Stimulated activated CD4-positive, alpha-beta T cell treated with anti-CD3 and anti-CD28 coated beads, Interleukin-2, amount 100 ng/mL, for 4 hours (primary cell): ENCODE data around the gene PRODH2.
"Not testable (repeated sequence)": the region's sequence is repeated elsewhere in the genome, so short reads cannot be mapped to it uniquely, and the experiment has no call there.

Experiments
- DNase-seq: peaks from one replicate; pipeline ENCODE4 v3.0.0-alpha.2; 2020; ENCODE audit warnings: low read depth

Gene PRODH2

DNA sequence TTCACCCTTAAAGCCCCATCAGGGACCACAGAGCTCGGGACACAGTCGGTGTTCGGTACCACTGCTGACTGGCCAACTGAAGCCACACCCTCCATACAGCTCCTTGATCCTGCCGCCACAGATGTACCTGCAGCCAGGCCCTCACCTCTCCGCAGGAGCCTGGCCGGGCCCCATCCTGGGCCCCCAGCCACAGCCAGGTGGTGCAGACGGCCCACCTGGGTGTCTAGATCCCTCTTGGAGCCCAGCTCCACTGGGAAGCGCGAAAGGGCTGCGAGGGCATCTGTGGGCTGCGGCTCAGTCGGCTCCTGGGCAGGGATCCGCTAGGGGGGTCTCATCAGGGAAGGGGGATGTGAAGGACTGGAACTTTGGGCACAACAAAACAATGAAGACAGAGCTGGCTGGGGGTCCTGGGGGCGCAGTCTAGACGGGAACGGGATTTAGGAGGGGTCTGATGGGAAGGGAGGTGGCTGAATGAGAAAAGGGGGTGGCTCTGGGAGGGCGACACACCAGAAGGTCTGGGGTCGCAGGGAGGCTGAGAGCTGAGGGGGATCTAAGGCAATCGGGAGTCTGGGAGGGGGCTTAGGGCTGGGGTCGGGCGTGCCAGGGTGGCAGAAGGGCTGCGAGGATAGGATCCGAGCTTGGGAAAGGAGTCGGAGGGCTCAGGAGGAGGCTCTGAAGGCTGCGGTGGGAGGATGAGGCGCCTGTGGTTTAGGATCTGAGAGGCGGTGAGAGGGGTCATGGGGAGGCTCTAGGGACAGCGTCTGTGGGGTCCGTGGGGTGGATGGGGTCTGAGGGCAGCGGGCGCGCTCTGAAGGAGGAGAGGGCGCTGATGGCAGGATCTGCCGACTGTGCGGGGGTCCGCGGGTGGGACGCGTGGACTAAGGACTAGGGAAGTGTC, 15.8 kb downstream of the PRODH2 start:
- no peak for DNase-seq

DNA sequence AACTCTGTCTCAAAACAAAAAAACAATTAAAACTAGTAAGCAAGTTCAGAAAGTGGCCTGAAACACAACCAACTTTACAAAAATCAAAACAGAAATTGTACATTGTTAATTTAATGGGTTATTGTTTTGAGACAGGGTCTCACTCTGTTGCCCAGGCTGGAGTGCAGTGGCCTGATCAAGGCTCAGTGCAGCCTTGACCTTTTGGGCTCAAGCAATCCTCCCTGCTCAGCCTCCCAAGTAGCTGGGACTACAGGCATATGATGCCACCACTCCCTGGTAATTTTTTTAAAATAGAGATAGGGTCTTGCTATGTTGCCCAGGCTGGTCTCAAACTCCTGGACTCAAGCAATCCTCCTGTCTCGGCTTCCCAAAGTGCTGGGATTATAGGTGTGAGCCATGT, 17.1 kb downstream of the PRODH2 start:
- DNase-seq, result not testable (repeated sequence)

DNA sequence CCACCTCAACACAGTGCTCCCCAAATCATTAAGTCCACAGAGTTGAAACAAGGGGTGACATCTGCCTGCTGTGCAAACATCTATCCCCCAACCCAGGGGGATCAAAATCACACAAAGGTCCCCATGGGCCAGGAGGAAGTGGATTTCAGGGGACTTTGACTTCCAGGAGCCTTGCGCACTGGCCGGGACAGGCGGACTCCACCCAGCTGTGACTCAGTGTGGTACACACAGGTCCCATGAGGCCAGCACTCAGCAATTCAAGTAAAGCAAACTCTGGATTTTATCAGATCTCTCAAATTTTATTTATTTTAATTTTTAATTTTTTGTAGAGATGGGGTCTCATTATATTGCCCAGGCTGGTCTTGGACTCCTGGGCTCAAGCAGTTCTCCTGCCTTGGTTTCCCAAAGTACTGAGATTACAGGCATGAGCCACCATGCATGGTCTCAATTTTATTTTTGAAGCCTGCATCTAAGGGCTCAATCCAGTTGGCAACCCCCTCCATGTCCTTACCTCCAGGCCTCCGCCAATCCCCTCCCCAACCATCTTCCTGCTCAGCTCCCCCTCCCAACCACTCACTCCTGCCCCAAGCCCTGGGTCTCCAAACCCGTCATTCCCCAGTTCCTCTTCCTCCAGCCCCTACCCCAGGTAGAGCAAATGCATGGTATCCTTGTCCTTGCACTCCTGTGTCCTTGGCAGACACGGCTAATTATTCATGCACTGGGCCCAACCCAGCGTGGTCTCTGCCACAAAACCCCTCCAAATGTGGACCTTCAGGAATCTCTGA, 19.1 kb downstream of the PRODH2 start:
- no peak for DNase-seq

DNA sequence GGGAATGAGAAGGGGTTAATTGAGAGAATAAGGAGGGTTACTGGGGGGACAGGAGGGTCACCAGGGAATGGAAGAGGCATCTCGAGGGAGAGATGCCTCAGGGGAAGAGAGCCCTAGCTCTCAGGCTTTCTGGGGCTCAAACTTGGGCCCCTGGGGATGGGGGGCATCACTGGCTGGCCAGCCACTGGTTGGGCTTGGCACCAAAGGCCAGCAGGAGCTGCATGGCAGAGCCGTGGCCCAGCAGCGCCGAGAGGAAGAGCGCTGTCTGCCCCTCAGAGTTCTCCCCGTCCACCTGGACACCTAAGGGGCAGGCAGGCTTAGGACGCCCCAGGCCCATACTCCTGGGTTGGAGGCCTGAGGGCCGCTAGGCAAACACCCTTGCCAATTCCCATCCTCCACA, 19.8 kb downstream of the PRODH2 start:
- no peak for DNase-seq

DNA sequence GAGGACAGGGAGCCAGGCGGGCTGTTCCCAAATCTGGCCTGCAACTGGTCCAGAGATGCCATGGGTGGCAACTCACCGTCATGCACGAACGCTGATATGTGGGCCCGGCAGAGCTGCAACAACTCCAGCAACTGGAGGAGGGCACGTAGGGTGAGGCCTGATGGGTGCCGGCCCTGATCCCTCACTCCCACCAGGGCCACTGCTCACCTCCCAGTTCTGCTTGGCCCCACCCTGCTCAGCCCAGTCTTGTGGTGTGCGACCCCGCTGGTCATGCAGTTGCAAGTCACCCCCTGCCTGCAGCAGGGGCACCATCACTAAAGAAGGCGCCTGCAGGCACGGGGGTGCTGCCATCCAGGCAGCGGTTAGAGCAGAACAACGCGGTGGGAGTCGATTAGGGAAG, 20.3 kb downstream of the PRODH2 start:
- DNase-seq, result no peak

DNA sequence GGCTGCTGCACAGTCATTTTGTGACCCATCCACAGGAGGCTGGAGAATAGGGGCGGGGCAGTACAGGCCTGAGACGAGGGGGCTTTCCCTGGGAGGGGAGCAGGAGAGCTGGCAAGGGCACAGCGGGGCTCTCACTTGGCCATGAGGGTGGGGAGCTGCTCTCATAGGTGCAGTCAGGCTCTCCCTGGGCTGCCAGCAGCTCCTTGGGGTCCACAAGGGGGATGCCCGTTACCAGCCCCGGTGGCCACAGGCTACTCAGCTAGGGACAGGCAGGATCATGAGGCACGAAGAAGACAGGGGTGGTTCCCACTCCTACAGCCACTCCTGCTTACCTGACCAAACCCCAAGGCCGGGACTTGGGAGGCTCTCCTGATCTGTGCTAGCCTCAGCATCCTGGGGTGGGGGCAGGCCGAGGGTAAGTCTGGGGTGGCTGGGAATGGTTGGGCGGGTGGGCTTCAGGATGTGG, 20.8 kb downstream of the PRODH2 start:
- no peak for DNase-seq

DNA sequence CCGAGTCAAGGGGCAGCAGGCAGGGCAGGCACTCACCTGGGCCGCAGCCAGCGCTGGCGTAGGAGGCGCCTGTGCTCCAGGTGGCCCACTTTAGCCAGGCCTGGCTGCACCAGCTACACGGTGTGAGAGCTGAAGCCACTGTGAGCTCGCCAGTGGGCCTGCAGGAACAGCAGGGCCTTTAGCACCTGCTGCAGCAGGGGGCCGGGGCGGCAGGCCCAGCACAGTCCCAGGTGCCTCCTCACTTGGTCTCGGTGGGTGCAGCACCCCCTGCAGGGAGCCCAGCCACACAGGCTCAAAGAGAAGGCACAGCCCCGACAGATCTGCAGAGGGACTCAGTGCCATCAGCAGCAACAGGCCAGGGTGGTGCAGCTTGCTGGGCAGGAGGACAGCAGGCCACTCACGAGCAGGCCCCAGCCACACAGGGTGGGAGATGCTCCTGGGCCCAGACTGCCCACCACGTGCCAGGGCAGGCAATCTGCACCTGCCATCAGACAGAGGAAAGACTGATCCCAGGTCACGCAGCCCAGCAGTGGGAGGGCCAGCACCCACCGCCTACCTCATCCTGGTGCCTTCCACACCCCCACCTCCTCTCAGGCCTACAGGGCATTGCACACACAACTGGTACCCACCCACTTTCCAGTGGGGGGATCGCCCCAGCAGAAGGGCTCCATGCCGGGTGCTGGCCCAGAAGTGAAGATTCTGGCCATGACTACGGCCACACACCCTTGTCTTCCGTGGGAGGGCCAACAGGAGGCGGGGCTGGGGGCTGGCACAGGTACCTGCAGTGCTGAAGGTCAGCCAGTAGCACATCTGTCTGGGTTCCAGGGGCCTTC, 21.4 kb downstream of the PRODH2 start:
- no peak for DNase-seq

DNA sequence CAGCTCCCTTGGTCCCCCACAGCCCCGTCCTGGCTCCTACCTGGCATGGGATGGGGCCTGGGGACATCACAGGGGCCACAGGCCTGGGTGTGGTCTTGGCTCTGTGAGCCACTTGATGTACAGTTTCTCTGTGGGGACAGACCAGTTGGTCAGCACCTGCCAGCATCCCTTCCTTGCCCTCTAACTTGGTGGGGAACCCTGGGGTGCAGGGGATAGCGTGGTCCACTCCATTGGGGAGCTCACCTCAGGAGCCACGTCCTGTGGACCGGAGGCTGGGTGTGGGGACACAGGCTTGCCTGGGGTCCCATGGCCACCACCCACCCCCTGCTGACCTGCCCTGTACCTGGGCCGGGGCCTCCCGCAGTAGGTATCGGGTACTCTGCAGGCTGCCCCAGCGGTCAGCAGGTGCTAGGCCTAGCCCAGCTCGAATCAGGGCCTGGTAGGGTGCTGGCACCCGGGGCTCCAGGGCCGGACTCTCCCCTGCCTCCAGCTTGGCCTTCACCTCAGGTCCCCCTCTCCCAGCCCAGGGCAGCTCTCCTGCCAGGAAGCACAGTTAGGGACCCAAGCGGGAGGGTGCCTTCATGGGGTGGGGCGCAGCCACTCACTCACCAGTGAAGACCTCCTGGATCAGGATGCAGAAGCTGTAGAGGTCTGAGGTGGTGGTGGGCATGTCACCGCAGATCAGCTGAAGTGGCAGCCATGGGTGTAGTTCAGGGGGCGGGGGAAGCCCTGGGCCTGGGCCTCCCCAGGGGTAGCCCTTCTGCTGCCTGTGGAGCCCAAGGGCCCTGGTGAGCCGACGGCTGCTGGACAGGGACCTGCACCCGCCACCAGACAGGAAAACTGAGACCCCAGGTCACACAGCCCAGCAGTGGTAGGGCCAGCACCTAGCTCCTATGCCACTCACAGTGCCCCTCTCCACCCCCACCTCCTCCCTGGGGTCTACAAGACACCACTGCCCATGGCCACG, 22.4 kb downstream of the PRODH2 start:
- no peak for DNase-seq

DNA sequence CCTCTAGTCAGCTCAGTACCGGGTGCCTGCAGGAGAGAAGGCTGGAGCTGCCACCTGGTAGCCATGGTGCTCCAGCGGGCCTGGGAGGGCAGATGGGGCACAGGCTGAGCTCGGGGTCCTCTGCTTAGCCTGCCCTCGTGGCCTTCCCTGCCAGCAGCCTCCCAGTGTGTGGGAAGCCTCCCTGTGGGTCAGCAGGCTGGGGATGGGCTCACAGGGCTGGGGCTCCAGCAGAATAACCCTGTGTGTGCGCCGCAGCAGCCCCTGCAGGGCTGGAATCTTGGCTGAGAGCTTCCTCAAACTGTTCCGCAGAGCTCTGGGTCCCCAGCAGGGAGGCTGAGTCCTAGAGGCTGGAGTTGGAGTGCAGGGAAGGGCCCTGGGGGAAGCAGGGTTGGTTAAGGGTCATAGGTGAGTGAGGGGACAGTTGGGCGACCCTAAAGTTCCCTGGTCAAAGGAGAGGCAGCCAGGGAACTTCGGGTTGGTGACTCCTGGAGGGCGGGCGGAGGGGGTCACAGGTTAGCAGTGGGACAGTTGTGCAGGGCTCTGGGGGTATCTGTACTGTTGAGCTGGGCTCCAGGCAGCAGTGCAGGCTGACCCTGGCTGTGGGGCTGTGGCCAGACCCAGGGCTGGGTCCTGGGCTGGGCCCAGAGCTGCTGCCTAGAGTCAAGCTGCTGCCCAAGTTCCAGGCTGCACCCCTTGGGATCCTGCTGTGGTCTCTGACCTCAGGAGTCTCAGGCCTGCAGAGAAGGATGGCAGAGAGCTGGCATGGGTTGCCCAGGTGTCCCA, 23.3 kb downstream of the PRODH2 start:
- DNase-seq, result no peak

DNA sequence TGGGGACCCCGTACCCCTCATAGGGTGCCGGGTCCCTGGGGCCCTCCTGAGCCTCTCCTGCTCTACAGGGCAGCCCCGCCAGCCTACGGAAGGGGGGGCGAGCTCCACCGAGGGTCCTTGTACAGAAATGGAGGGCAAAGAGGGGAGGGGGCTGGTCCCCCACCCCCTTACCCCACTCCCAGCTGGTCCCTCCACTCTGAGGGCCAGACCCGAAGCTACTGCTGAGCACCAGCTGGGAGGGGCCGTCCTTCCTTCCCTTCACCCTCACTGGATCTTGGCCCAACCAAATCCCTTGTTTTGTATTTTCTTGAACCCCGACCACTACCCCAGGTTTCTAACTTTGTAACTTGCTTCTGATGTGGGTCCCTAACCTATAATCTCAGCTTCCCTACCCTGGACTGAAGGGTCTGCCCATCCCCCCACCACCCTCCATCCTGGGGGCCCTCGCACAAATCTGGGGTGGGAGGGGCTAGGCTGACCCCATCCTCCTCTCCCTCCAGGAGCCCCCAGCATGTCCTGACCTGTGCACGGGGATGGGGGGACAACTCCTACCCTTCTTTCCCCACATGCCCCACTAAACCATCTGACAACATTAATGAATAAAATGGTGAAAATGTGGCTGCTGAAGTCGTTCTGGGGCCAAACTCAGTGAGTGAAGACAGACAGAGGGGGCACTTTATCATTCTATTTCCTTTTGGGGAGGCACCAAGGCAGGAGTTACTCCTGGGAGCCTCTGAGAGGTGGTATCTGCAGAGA, 24.3 kb downstream of the PRODH2 start:
- DNase-seq, result no peak

DNA sequence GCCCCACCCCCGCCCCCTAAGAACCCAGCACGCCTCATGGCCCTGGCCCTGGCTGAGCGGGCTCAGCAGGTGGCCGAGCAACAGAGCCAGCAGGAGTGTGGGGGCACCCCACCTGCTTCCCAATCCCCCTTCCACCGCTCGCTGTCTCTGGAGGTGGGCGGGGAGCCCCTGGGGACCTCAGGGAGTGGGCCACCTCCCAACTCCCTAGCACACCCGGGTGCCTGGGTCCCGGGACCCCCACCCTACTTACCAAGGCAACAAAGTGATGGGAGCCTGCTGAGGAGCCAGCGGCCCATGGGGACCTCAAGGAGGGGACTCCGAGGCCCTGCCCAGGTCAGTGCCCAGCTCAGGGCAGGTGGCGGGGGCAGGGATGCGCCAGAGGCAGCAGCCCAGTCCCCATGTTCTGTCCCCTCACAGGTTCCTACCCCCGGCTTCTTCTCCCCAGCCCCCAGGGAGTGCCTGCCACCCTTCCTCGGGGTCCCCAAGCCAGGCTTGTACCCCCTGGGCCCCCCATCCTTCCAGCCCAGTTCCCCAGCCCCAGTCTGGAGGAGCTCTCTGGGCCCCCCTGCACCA, 25.3 kb downstream of the PRODH2 start:
- no peak for DNase-seq

DNA sequence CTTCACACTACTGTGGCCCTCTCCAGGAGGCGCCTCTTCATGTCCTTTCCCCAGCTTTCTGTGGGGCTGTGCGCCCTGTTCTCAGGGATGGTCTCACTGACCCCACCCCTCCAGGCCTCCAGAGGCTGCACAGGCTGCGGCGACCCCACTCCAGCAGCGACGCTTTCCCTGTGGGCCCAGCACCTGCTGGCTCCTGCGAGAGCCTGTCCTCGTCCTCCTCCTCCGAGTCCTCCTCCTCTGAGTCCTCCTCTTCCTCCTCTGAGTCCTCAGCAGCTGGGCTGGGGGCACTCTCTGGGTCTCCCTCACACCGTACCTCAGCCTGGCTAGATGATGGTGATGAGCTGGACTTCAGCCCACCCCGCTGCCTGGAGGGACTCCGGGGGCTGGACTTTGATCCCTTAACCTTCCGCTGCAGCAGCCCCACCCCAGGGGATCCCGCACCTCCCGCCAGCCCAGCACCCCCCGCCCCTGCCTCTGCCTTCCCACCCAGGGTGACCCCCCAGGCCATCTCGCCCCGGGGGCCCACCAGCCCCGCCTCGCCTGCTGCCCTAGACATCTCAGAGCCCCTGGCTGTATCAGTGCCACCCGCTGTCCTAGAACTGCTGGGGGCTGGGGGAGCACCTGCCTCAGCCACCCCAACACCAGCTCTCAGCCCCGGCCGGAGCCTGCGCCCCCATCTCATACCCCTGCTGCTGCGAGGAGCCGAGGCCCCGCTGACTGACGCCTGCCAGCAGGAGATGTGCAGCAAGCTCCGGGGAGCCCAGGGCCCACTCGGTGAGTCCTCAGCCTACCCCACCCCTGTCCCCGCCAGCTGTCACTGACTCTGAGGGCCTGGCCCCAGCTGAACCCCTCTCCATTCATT, 26.1 kb downstream of the PRODH2 start:
- no peak for DNase-seq

DNA sequence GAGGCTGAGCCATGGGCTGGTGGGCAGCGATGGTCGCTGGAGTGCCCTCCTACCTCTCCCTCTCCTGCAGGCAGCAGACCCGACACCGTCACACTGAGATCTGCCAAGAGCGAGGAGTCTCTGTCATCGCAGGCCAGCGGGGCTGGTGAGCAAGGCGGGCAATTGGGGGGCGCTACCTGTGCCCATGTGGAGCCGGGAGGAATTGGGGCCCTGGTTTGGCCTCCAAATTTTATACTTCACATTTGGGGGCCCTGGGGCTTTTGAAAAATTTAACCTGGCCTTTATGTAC, 27.4 kb downstream of the PRODH2 start:
- no peak for DNase-seq

DNA sequence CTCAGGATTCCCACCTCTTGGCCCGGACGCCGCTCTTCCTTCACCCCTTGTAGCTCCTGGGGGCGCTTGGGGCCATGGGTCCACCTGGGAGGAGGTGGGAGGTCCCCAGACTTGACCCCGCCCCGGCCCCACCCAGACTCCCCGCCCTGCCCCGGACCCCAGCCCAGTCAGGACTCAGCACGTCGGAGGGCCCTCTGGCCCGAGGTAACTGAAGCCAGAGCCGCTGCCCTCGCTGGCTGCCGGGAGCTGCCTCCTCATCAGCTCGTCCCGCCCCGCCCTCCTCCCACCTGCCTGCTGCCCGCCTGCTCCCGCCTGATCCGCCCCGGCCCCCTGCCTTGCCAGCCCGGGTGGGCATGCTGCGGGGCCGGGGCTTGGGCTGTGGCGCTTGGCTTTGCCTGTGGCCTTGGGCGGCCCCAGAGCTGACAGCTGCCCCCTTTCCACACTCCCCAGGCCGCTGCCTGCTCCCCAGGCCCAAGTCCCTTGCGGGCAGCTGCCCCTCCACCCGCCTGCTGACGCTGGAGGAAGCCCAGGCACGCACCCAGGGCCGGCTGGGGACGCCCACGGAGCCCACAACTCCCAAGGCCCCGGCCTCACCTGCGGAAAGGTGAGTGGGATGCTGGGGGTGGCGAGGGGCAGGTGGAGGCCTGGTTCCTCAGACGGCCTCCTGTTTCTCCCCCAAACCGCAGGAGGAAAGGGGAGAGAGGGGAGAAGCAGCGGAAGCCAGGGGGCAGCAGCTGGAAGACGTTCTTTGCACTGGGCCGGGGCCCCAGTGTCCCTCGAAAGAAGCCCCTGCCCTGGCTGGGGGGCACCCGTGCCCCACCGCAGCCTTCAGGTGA, 27.9 kb downstream of the PRODH2 start:
- DNase-seq, result no peak

DNA sequence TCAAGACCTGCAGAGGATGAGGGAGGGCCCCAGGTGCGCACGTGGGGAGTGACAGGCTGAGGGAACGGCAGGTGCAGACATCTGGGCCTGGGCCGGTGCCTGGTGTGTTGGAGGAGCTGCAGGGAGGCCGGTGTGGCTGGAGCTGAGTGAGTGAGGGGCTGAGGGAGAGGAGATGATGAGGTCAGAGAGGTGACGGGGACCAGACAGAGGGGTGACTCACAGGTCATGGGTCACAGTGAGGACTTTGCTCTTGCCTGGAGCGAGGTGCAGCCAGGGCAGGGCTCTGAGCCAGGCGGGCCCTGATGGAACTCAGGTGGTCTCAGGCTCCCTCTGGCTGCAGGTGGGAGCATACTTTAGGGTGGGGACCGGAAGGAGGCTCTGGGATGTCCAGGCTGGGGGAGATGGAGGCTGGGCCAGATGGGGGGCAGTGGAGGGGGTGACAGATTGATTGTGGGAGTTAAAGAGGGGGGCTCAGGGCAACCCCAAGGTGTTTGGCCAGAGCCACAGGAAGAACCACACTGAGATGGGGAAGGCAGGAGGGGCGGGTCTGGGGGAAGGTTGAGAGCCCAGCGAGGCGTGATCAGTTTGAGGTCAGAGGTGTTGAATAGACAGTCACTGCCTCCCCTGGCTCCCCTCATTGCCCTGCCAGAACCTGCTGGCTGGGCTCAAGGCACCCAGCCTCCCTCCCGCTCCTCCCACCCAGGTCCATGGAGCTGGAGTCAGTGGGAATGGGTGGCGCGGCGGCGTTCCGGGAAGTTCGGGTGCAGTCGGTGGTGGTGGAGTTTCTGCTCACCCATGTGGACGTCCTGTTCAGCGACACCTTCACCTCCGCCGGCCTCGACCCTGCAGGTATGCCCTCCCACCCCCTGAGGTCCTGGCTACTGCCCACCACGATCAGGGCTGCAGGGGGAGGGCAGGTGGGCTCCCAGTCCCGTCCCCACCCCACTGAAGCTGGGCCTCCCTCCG, 28.9 kb downstream of the PRODH2 start:
- no peak for DNase-seq

DNA sequence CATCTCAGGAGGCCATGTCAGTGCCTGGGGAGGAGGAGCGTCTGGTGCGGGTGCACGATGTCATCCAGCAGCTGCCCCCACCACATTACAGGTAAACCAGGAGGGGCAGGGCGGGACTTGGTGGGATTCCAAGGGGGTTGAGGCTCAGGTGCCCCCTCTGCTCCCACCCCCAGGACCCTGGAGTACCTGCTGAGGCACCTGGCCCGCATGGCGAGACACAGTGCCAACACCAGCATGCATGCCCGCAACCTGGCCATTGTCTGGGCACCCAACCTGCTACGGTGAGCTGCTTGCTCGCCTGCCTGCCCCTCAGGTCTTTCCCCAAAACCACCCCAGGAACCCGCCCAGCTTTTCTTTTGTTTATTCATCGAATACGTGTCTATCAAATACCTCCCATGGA, 30.1 kb downstream of the PRODH2 start:
- no peak for DNase-seq
